ENCODE measurements around the gene DSG2.

Gene DSG2

DNA sequence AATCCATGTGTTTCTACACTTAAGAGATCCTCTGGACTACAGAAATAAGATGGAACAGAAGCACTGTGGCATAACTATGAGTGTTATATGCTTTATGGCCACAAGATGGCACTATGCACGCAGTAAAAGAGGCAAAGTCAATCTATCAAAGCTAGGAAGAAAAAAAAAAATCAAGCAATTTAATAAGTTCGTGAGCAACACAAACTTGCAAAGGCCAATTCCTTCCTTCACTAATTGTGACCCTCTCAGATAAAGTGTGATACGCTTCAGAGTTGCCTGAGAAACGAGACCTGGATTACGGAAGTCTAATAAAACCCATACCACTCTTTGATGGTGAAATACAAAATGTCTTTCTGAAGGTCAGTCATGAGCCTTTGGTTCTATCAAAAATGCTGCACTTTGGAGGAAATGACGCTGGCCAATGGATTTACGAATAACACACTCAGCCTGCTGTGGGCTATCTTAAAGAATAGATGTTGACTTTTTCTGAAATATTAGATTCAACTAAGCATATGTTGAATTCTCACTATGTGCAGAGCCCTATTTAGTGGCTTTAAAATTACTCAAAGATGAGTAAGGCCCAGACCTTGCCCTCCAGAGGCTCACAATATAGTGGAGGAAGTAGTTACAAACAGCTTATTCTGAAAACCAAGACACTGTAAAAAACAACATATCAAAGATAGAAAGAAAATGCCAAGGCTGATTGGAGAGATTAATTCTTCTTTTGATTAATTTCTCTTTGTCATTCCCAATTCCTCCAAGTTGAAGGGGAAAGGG is 58.2 kb downstream of the DSG2 start:
- peak; percentile 85 for DNase-seq (ENCODE audit: low read depth, low spot score)

DNA sequence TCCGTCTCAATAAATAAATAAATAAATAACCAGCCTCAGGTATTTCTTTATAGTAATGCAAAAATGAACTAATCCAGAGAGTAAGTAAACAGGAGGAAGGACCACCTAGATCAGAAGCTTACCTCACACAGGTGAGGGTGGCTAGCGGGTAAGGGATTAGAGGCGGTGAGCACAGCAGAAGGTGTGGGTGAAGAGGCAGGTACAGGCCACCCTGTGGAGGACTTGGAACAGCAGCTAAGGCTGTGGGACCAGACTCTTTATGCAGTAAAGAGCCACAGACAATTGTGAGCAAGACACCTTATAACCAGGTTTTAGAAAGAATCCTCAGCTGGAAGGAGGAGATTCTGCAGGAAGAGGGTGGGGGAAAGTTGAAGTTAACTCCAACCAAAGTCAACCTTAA is 59.5 kb downstream of the DSG2 start:
- no peak for DNase-seq (ENCODE audit: low read depth, low spot score)

- DNase-seq (ENCODE audit: low read depth, low spot score): no peak
Observed at GRCh38 chr18:31558567-31558966, 60.6 kb downstream of the DSG2 start.

- no peak for DNase-seq (ENCODE audit: low read depth, low spot score)
Observed at GRCh38 chr18:31562726-31563125, 64.7 kb downstream of the DSG2 start.

GRCh38 chr18:31563778-31564177 is 65.8 kb downstream of the DSG2 start:
- no peak for DNase-seq (ENCODE audit: low read depth, low spot score)

DNA sequence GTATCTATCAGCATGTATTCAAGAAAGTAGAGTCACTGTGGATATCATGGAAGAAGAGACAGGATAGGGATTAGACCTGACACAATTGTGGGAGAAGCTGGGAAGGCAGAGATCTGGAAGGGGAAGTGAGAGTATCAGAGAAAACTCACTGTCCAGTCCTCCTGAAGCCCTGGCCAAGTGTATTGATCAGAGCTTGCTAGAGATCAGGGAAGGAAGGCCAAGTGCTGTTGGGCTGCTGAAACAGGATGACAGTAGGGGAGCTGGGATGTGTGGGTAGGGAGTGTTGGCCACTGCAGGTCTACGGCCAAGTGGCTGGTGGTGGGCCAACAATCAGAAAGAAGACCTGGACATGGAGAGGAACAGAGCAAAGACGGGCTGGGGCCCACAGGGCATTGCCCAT is 67.4 kb downstream of the DSG2 start:
- no peak for DNase-seq (ENCODE audit: low read depth, low spot score)

GRCh38 chr18:31565782-31566512 is 68.0 kb downstream of the DSG2 start:
- no peak for DNase-seq (ENCODE audit: low read depth, low spot score)

- no peak for DNase-seq (ENCODE audit: low read depth, low spot score)
Observed at GRCh38 chr18:31566576-31567306, 68.8 kb downstream of the DSG2 start.

DNA sequence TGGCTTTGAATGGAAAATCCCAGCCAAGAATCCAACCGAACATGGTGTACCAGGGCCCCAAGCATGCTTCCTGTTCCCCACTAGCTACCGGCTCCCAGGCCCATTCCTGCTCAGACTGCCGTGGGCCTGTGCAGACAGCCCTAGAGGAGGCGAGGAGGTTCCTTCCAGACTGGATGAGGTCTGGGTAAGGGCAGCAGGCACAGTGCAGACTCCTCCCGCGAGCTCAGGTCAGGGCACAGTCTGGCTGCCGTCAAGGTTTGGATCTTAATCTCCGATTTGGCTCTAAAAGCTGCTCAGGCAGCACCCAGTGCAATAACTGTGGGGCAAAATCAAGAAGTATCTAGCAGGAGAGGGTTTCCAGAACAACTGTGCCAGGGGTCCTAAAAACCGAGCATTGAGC is 74.4 kb downstream of the DSG2 start:
- no peak for DNase-seq (ENCODE audit: low read depth, low spot score)

GRCh38 chr18:31573051-31573450 is 75.1 kb downstream of the DSG2 start:
- DNase-seq (ENCODE audit: low read depth, low spot score): no peak

GRCh38 chr18:31574359-31574758 is 76.4 kb downstream of the DSG2 start:
- DNase-seq (ENCODE audit: low read depth, low spot score): no peak

DNA sequence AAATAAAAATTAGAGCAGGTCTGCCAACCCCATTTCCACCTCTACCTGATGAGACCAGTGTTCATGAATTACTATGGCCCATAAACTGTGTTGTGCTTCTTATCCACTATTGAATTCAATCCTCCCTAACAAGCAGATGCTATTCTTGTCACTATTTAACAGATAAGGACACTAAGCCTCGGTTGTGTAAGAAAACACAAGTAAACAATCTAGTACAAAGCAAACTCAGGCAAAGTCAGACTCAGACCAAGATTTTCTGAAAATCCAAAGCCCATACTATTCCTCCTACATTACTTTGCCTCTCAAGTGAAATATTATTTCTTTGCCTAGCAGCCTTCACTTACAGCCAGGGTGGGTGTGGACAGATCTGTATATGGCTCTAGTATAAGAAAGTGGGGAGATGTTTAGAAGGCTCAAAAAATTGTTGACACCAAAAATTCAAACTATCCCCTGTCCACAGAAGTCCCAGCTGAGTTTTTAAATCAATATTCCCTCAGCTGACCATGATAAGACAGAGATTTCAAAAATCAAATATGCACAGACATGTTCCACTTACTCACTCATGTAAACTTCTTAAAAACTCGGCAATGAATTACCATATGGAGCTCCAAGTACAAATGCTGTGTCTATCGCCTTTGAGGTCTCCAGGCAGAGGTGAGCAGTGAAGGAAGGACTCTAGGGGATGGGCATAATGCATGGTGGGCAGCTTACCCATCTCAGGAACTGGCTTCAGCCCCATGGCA is 77.7 kb downstream of the DSG2 start:
- no peak for DNase-seq (ENCODE audit: low read depth, low spot score)

- DNase-seq (ENCODE audit: low read depth, low spot score): no peak
Observed at GRCh38 chr18:31576670-31577069, 78.7 kb downstream of the DSG2 start.

DNA sequence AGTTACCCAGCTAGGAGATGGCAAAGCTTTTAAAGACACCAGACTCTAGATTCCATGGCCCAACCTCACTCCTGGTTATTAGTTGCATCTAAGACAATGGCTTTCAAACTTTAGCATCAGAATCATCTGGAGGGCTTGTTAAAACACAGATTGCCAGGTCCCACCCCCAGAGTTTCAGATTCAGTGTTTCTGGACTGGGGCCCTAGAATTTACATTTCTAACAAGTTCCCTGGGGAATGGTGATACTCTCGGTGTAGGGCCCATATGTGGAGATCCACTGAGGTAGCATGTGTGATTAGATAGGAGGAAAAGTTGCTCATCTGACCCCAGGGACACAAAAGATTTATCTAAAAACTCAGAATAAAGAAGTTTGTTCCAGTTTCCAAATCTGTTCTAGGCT is 79.2 kb downstream of the DSG2 start:
- DNase-seq (ENCODE audit: low read depth, low spot score): no peak

- no peak for DNase-seq (ENCODE audit: low read depth, low spot score)
Observed at GRCh38 chr18:31578126-31578525, 80.1 kb downstream of the DSG2 start.

- DNase-seq (ENCODE audit: low read depth, low spot score): no peak
Observed at GRCh38 chr18:31579375-31579774, 81.4 kb downstream of the DSG2 start.

GRCh38 chr18:31581498-31582197 is 83.7 kb downstream of the DSG2 start:
- no peak for DNase-seq (ENCODE audit: low read depth, low spot score)

DNA sequence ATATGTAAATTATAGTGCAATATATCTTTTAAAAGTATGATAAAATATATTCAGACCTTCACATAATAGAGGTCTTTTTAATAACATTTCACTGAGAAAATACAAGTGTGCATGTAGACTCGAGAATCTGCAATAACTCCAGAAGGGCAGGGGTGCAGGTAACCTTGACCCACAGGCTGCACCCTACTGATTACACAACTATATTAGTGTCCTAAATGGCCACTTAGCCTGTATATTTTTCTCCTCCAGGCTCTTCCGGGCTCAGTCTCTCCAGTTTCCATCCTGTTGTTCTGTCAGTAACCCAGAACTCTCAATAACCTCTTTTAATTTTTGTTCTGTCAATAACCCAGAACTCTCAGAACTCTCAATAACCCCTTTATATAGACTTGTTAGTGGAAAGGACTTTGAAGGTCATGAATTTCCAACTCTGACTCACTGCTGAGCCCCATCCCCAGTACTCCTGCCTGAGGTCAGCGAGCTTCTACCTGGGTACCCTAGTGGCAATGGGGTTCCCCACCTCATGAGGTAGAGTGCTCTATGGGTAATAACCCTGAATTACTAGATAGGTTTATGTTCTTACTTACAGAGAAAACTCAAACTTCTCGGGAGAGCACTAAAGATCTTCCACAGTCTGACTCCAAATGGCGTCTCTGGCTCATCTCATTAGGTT is 85.3 kb downstream of the DSG2 start:
- no peak for DNase-seq (ENCODE audit: low read depth, low spot score)

- no peak for DNase-seq (ENCODE audit: low read depth, low spot score)
Observed at GRCh38 chr18:31585991-31586390, 88.0 kb downstream of the DSG2 start.

GRCh38 chr18:31586616-31587015 is 88.6 kb downstream of the DSG2 start:
- DNase-seq (ENCODE audit: low read depth, low spot score): no peak

- DNase-seq (ENCODE audit: low read depth, low spot score): no peak
Observed at GRCh38 chr18:31587529-31587928, 89.6 kb downstream of the DSG2 start.
